GM12878 (cell line): ENCODE results near the gene IFT27. TPM values are rescaled to one million over a fixed set of nuclear protein-coding genes. Genes with fewer than 3 reads are reported as not detected.

ENCODE experiments used
- ATAC-seq: fragments of 200-7000 bp; cut with Tn5 transposase; 3 replicates; pipeline ENCODE4 v1.9.1; 2020; ENCODE audit warnings: mild to moderate bottlenecking, moderate library complexity
- BruUV-seq: library from RNA; stranded (reverse); fragments of 400-500 nt; replicated peaks from 2 replicates; lab custom pipeline; 2021; lab: Mats Ljungman, UMichigan
- CTCF ChIA-PET: fragments of 300-600 bp; sonication (Branson Sonifier 250); formaldehyde crosslinking; extraction: SDS; loops from one replicate; lab custom pipeline; 2021; ENCODE audit warnings: inconsistent platforms; lab: Yijun Ruan, JAX
- POLR2A ChIA-PET: fragments of 350-600 bp; formaldehyde crosslinking; extraction: SDS; loops from one replicate; lab custom pipeline; 2021; ENCODE audit warnings: inconsistent platforms; lab: Charles Lee
- RAD21 ChIA-PET: fragments of 300-600 bp; sonication (Branson Sonifier 250); formaldehyde crosslinking; loops from one replicate; lab custom pipeline; 2023; ENCODE audit warnings: antibody characterized with exemption; ENCODE audit not compliant: unreplicated experiment; lab: Charles Lee
- SMC1A ChIA-PET: fragments of 300-600 bp; sonication (Branson Sonifier 250); formaldehyde crosslinking; loops from one replicate; lab custom pipeline; 2023; ENCODE audit not compliant: unreplicated experiment, uncharacterized antibody; lab: Charles Lee
- DNase-seq: peaks from one replicate; pipeline ENCODE4 v3.0.0-alpha.2; 2011; ENCODE audit warnings: low read depth, low spot score
- FAIRE-seq: peaks from 3 replicates; lab custom pipeline; 2011; peaks lifted over from hg19 to GRCh38; lab: Jason Lieb, UNC
- H2AFZ ChIP-seq: 2 replicates; pipeline ENCODE4 v1.6.0; 2011; ENCODE audit warnings: low read depth, low read length, control low read depth; ENCODE audit not compliant: control insufficient read depth
- H3K27ac ChIP-seq: 2 replicates; pipeline ENCODE4 v1.5.1; 2011; ENCODE audit warnings: control low read depth; ENCODE audit not compliant: control insufficient read depth, insufficient read depth
- H3K27me3 ChIP-seq, 2 experiments: replicated peaks in 1 of 2; 2 replicates each; pipeline versions ENCODE4 v1.6.0 to v1.6.1; 2011; ENCODE audit warnings: low read length in 1 of 2; ENCODE audit not compliant: control insufficient read depth in 2 of 2, insufficient read depth in 2 of 2
- H3K36me3 ChIP-seq, 2 experiments: 2 replicates each; pipeline ENCODE4 v1.5.1; 2011; ENCODE audit warnings: low read length in 1 of 2; ENCODE audit not compliant: control insufficient read depth in 2 of 2, insufficient read depth in 2 of 2
- H3K4me1 ChIP-seq: 2 replicates; pipeline ENCODE4 v1.6.1; 2011; ENCODE audit warnings: mild to moderate bottlenecking, low read length, moderate library complexity, mixed read lengths; ENCODE audit not compliant: control insufficient read depth, insufficient read depth
- H3K4me2 ChIP-seq: 2 replicates; pipeline ENCODE4 v1.6.0; 2011; ENCODE audit warnings: control low read depth; ENCODE audit not compliant: control insufficient read depth, insufficient read depth
- H3K4me3 ChIP-seq: fragments of 200-600 bp; sonication (generic); 2 replicates; pipeline ENCODE4 v1.5.1; 2016
- H3K79me2 ChIP-seq: 2 replicates; pipeline ENCODE4 v1.6.0; 2011; ENCODE audit warnings: low read length; ENCODE audit not compliant: control insufficient read depth, insufficient read depth
- H3K9ac ChIP-seq: 2 replicates; pipeline ENCODE4 v1.8.0; 2011; ENCODE audit warnings: low read length, control low read depth, mixed read lengths; ENCODE audit not compliant: control insufficient read depth, insufficient read depth
- H3K9me3 ChIP-seq: replicated peaks from 3 replicates; pipeline ENCODE4 v1.5.1; 2011; ENCODE audit warnings: mild to moderate bottlenecking, low read length; ENCODE audit not compliant: control insufficient read depth, insufficient read depth
- H4K20me1 ChIP-seq: 2 replicates; pipeline ENCODE4 v1.6.0; 2011; ENCODE audit not compliant: control insufficient read depth, insufficient read depth
- IRF4 ChIP-seq: IDR thresholded peaks from 2 replicates; pipeline ENCODE4 v1.6.1; 2011; ENCODE audit warnings: low read depth, low read length
- JUNB ChIP-seq: IDR thresholded peaks from 2 replicates; pipeline ENCODE4 v1.6.1; 2016; ENCODE audit warnings: antibody characterized with exemption, mild to moderate bottlenecking
- POU2F2 ChIP-seq: IDR thresholded peaks from 3 replicates; pipeline ENCODE4 v1.6.1; 2011; ENCODE audit warnings: low read depth, mild to moderate bottlenecking, low read length, borderline replicate concordance
- SIN3A ChIP-seq: IDR thresholded peaks from 2 replicates; pipeline ENCODE4 v1.6.1; 2012; ENCODE audit warnings: low read depth, low read length, improper control_type of control experiment
- SIX5 ChIP-seq: IDR thresholded peaks from 2 replicates; pipeline ENCODE4 v1.6.1; 2011; ENCODE audit warnings: mild to moderate bottlenecking, low read depth, low read length, moderate library complexity; ENCODE audit not compliant: severe bottlenecking
- SPI1 ChIP-seq: IDR thresholded peaks from 2 replicates; pipeline ENCODE4 v1.6.1; 2011; ENCODE audit warnings: low read depth, mild to moderate bottlenecking, low read length, moderate library complexity, borderline replicate concordance; ENCODE audit not compliant: insufficient read depth
- TCF12 ChIP-seq: IDR thresholded peaks from 2 replicates; pipeline ENCODE4 v1.6.1; 2011; ENCODE audit warnings: low read depth, mild to moderate bottlenecking, low read length
- WGBS: methylation state at CpG from one replicate; pipeline ENCODE4 v1.1.6; 2016; ENCODE audit warnings: low lambda C conversion rate; ENCODE audit not compliant: insufficient replicate concordance, insufficient coverage; ENCODE audit errors: missing lambda C conversion rate; 5-methylcytosine and 5-hydroxymethylcytosine counted together
- in situ Hi-C: fragments of 300-500 bp; cut with MboI; formaldehyde crosslinking; loops from 9 replicates; pipeline ENCODE4 v1.14.3; 2018; ENCODE audit warnings: mixed read lengths
- intact Hi-C: fragments of 100-400 bp; cut with micrococcal nuclease; formaldehyde crosslinking; loops from one replicate; pipeline ENCODE4 v1.14.2; 2022; ENCODE audit not compliant: unreplicated experiment
- polyA plus RNA-seq, 11 experiments: library from polyadenylated mRNA; depleted of rRNA in 4 of 11; unstranded in 6 of 11; stranded (reverse) in 5 of 11; fragments of >200 nt; fragmentation: Nextera tagmentation in 4 of 11; fragmentation: Illumina TruSeq in 1 of 11; extraction: Ambion mirVana in 4 of 11; extraction: Trizol in 1 of 11; gene quantifications; 1 replicate in 1 of 11; 2 replicates in 10 of 11; pipeline versions ENCODE4 v1.2.1 to v1.2.3, GENCODE V29; 2011 to 2016; ENCODE audit warnings: inconsistent platforms in 2 of 11, missing spikeins in 2 of 11, low read depth in 1 of 11
- total RNA-seq, 4 experiments: library from RNA; depleted of rRNA in 3 of 4; stranded (reverse); fragments of >200 nt in 3 of 4; fragmentation: Illumina TruSeq in 1 of 4; extraction: Trizol in 1 of 4; gene quantifications; 2 replicates each; pipeline versions ENCODE4 v1.2.1 to v1.2.3, GENCODE V29; 2013 to 2021
- TF ChIP-seq, protein P1 (sequence below): fragments of 450-650 bp; IDR thresholded peaks from 2 replicates; pipeline ENCODE4 v1.6.1; 2014; ENCODE audit warnings: mild to moderate bottlenecking

Gene IFT27
- total and polyA plus RNA-seq, 10 of the 15 experiments (the other 5 are each of a cell fraction or from before 2014, with no cell fraction given), result 2.7 to 32.5 (median 10.2) TPM

GRCh38 chr22:36756746-36757655 lies 18.9 kb downstream of the IFT27 start:
- CTCF ChIA-PET, result interaction anchor here (0.6 to 3.3 kb wide), 18 partner anchors 11 to 287 kb away, joined by 3 to 24 read pairs (median 4); partner anchors contain the start of gene IFT27
- TF ChIP-seq JUNB (no peak), SIN3A (no peak), POU2F2 (no peak), IRF4 (no peak), SIX5 (no peak), TCF12 (no peak), SPI1 (no peak)
- TF ChIP-seq, protein P1, sequence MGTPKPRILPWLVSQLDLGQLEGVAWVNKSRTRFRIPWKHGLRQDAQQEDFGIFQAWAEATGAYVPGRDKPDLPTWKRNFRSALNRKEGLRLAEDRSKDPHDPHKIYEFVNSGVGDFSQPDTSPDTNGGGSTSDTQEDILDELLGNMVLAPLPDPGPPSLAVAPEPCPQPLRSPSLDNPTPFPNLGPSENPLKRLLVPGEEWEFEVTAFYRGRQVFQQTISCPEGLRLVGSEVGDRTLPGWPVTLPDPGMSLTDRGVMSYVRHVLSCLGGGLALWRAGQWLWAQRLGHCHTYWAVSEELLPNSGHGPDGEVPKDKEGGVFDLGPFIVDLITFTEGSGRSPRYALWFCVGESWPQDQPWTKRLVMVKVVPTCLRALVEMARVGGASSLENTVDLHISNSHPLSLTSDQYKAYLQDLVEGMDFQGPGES, result no peak
- TF ChIP-seq, all 136 proteins: peak for 0
- intact Hi-C loops, result loop anchor here (5.0 kb wide), 1 partner anchor 210 kb away; no protein-coding TSS in a partner anchor
- Histone ChIP-seq H3K4me2 (no peak overlapping the region), H4K20me1 (no peaks in the 10 kb centered on the region), H2AFZ (no peak overlapping the region), H3K4me1 (no peaks in the 10 kb centered on the region), H3K36me3 (no peaks in the 10 kb centered on the region), H3K9ac (no peak overlapping the region), H3K27ac (no peak overlapping the region), H3K9me3 (no peaks in the 10 kb centered on the region), H3K79me2 (no peaks in the 10 kb centered on the region), H3K4me3 (no peak overlapping the region), H3K27me3 (peaks cover 2 to 5% of the 10 kb centered on the region in 2 experiments; a peak in 2 of 4 replicates)
- no TSS peak for BruUV-seq
- in situ Hi-C loops, result no loop called here
- DNase-seq (no peak), ATAC-seq (no peak; the same call in 2 of the 3 replicates), FAIRE-seq (no peak)
- POLR2A ChIA-PET, result no interaction called here
- SMC1A ChIA-PET, result interaction anchor here (1.1 to 3.3 kb wide), 2 partner anchors 17 to 221 kb away, joined by 3 to 11 read pairs; no protein-coding TSS in a partner anchor
- 50% methylated on average over 28 of the region's 28 CpGs for WGBS
- RAD21 ChIA-PET, result interaction anchor here (0.9 to 1.1 kb wide), 2 partner anchors 100 to 221 kb away, joined by 3 to 4 read pairs; no protein-coding TSS in a partner anchor
